ENCODE results near the gene CRIP2. TPM values are rescaled to one million over a fixed set of nuclear protein-coding genes. Genes with fewer than 3 reads are reported as not detected.
A peak's percentile ranks its signal among the peaks of the same experiment; 100 is the strongest.

Gene CRIP2
- total and polyA plus RNA-seq, 9 of the 15 experiments (the other 6 are each of a cell fraction or from before 2014, with no cell fraction given) = 0.18 to 2.0 (median 0.69) TPM; not detected in 1

DNA sequence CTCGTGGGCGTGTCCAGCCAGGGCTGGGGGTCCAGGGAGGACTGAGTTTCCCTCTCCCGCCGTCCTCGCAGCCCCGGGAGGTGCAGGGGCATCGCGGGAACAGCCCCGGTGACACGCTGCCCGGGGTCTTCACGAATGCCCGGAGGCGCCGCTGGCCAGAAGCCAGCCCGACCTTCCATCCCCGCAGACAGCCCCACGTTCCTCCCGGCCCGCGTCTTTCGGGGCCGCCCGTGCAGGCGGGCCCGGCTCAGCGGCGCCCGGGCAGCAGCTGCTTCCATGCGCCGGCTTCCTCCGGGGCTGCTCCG lies 15.6 kb downstream of the CRIP2 start:
- POLR2A ChIA-PET = interaction anchor here (1.9 kb wide), 1 partner anchor 9 kb away, joined by 12 read pairs; no protein-coding TSS in a partner anchor
- WGBS (ENCODE audit: insufficient coverage, low coverage, missing lambda C conversion rate) = 0% methylated on average over 4 of the region's 33 CpGs
- no TSS peak for BruUV-seq (replicated peaks)
- Histone ChIP-seq H3K36me3 (ENCODE audit: control insufficient read depth, insufficient read depth, low read length) (peaks cover 2% of the 10 kb centered on the region; the same call in 1 of the 3 replicates), H3K9ac (ENCODE audit: insufficient read depth in 1 of 2, low read depth in 2 of 2, low read length in 2 of 2) (peak overlapping the region; percentile 69 to 94; a peak in 3 of 4 replicates), H3K27ac (ENCODE audit: extremely low read depth, low read depth, low read length) (peak overlapping the region; percentile 80), H2AFZ (ENCODE audit: low read depth, low read length) (peak overlapping the region; percentile 81), H3K4me3 (peak overlapping the region; percentile 61), H3K9me1 (ENCODE audit: control insufficient read depth, insufficient read depth, low read length) (no peaks in the 10 kb centered on the region), H3K9me3 (replicated peaks; ENCODE audit: control insufficient read depth, insufficient read depth, low read depth, low read length) (no peaks in the 10 kb centered on the region), H3K4me1 (replicated peaks in 1 of 2; ENCODE audit: control insufficient read depth in 2 of 2, insufficient read depth in 2 of 2, low read length in 2 of 2) (peaks cover 6 to 85% of the 10 kb centered on the region in 2 experiments), H3K4me2 (ENCODE audit: insufficient read depth, low read length) (peak overlapping the region; percentile 73; the same call in 1 of the 2 replicates), H3K79me2 (ENCODE audit: control insufficient read depth, insufficient read depth, low read length) (peaks cover 5% of the 10 kb centered on the region; the same call in 2 of the 3 replicates), H4K20me1 (replicated peaks; ENCODE audit: control insufficient read depth, insufficient read depth, low read length) (peaks cover 6% of the 10 kb centered on the region), H3K27me3 (ENCODE audit: control insufficient read depth in 2 of 2, insufficient read depth in 2 of 2, low read length in 2 of 2) (no peaks in the 10 kb centered on the region)
- intact Hi-C loops (cut with micrococcal nuclease) = loop anchor here (2.0 kb wide), 2 partner anchors 119 to 189 kb away; partner anchors contain the start of gene BRF1
- no peak for ATAC-seq
- no peak for FAIRE-seq
- CTCF ChIA-PET (ENCODE audit: low intra/inter-chr PET ratio) = interaction anchor here (1.4 to 2.0 kb wide), 2 partner anchors 8 to 119 kb away, joined by 3 to 16 read pairs; no protein-coding TSS in a partner anchor
- in situ Hi-C loops (cut with MboI) = no loop called here
- no peak for DNase-seq (ENCODE audit: extremely low read depth in 1 of 4, low spot score in 3 of 4)
- TF ChIP-seq CHD1 (IDR thresholded peaks at IDR 0.05; ENCODE audit: low read length) (peak; percentile 63), NCOA4 (IDR thresholded peaks at IDR 0.05; ENCODE audit: partially characterized antibody) (no peak), MEF2D (tag; conservative IDR thresholded peaks at IDR 0.05; ENCODE audit: low read depth) (no peak), MXD1 (CRISPR knock-in tag; IDR thresholded peaks at IDR 0.05; ENCODE audit: borderline replicate concordance, poor library complexity, severe bottlenecking) (no peak), ZNF57 (CRISPR knock-in tag; IDR thresholded peaks at IDR 0.05) (no peak), CTCF (IDR thresholded peaks at IDR 0.05 in 2 of 3, conservative IDR thresholded peaks at IDR 0.05 in 1 of 3; ENCODE audit: insufficient read depth in 2 of 3, low read depth in 1 of 3, low read length in 3 of 3) (no peak), TAL1 (IDR thresholded peaks at IDR 0.05) (no peak), COPS2 (conservative IDR thresholded peaks at IDR 0.05) (no peak), FIP1L1 (IDR thresholded peaks at IDR 0.05; ENCODE audit: low read depth, low read length, poor library complexity, severe bottlenecking) (peak; percentile 7), ZNF766 (CRISPR knock-in tag; conservative IDR thresholded peaks at IDR 0.05) (no peak), WHSC1 (IDR thresholded peaks at IDR 0.05; ENCODE audit: low read length) (no peak), PHF8 (IDR thresholded peaks at IDR 0.05; ENCODE audit: borderline replicate concordance, low read length) (peak; percentile 32; the same call in 1 of the 2 replicates), ZNF280B (CRISPR knock-in tag; IDR thresholded peaks at IDR 0.05) (no peak), MAFK (IDR thresholded peaks at IDR 0.05; ENCODE audit: low read length) (no peak), ZBTB17 (CRISPR knock-in tag; IDR thresholded peaks at IDR 0.05) (no peak), SAFB2 (IDR thresholded peaks at IDR 0.05; ENCODE audit: borderline replicate concordance, low read depth, low read length, severe bottlenecking) (no peak), POLR2G (IDR thresholded peaks at IDR 0.05; ENCODE audit: low read depth, low read length) (peak; percentile 65)
- TF ChIP-seq, protein P1, sequence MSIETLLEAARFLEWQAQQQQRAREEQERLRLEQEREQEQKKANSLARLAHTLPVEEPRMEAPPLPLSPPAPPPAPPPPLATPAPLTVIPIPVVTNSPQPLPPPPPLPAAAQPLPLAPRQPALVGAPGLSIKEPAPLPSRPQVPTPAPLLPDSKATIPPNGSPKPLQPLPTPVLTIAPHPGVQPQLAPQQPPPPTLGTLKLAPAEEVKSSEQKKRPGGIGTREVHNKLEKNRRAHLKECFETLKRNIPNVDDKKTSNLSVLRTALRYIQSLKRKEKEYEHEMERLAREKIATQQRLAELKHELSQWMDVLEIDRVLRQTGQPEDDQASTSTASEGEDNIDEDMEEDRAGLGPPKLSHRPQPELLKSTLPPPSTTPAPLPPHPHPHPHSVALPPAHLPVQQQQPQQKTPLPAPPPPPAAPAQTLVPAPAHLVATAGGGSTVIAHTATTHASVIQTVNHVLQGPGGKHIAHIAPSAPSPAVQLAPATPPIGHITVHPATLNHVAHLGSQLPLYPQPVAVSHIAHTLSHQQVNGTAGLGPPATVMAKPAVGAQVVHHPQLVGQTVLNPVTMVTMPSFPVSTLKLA (conservative IDR thresholded peaks at IDR 0.05) = no peak
